ENCODE measurements around the gene GRSF1.

DNA sequence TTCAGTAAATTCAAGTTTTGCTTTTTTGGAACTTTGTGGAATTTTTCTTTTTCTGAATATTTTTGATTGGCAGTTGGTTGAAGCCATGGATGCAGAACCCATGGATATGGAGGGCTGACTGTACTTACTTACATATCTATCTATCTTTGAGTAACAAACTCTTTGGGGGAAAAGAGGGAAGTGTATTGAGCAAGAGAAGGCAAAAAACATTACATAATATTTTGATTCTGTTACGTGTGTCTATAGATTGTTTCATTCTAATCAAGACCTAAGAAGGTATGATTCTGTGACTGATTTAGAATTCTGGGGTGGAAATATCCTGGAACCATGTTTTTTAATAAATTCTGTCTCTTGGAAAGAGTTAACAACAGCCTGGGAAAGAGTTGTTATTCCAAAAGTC, 31.5 kb downstream of the GRSF1 start:
- no peak for TF ChIP-seq POLR2A (IDR thresholded peaks at IDR 0.05; ENCODE audit: low read length)
- no peak for TF ChIP-seq GATA1 (IDR thresholded peaks at IDR 0.05; ENCODE audit: low read depth, low read length)

Data from erythroblast (primary cell).